HT-29 (cell line): ENCODE results near the gene FIGNL2. TPM values are rescaled to one million over a fixed set of nuclear protein-coding genes. Genes with fewer than 3 reads are reported as not detected.

Experiments used
- DNase-seq: peaks from one replicate; pipeline ENCODE4 v3.0.0-alpha.2; 2015; ENCODE audit warnings: low spot score
- total RNA-seq: library from RNA; depleted of rRNA; stranded (reverse); fragments of >200 nt; shearing (Covaris generic); gene quantifications from 2 replicates; pipeline ENCODE4 v1.2.3, GENCODE V29; 2014; rRNA removed

Gene FIGNL2
- total RNA-seq, 1 experiment from 2014 or later, result not detected

DNA sequence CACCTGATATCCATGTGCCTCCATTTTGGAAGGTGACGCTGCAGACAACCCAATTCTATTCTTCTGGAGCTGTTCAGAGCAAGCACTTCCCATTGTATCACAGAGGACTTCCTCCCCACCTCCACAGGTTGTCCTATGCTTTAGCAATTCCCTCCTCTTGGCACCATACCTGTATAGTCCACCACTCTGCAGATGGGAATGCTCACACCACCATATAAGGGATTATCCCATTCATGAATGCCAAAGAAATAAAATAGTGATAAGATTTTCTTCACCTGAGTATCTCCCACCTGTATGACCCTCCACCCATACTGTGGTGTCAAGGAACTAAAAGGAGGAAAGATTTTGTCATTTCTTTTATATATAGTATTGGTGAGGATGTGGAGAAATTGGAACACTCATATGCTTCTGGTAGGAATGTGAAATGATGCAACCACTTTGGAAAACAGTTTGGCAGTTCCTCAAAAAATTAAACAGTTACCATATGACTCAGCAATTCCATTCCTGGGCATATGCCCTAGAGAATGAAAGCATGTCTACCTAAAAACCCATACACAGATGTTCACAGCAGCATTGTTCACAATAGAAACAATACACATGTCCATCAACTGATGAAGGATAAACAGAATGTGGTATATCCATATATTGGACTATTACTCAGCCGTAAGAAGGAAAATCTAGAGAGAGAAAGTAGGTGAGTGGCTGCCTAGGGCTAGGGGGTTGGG is 75.2 kb downstream of the FIGNL2 start:
- no peak for DNase-seq

- DNase-seq, result no peak
Observed at GRCh38 chr12:51771008-51771407, 77.5 kb downstream of the FIGNL2 start.

Other genes with a start within 250 kb of the FIGNL2 start
- gene ANKRD33, start 39.4 kb upstream of the FIGNL2 start, total RNA-seq, result not detected in 2 replicates
- not detected in 2 replicates for gene ACVRL1, start 58.8 kb upstream of the FIGNL2 start, total RNA-seq
- 10.6 and 14.2 TPM in 2 replicates for gene ACVR1B, start 103.0 kb upstream of the FIGNL2 start, total RNA-seq
- 0.05 TPM in 1 of 2 replicates, not detected in the other for gene TAMALIN, start 158.2 kb upstream of the FIGNL2 start, total RNA-seq
- gene NR4A1, start 202.7 kb upstream of the FIGNL2 start, total RNA-seq, result 49.6 and 61.2 TPM in 2 replicates
- gene ATG101, start 221.3 kb upstream of the FIGNL2 start, total RNA-seq, result 105 and 114 TPM in 2 replicates
- not detected in 2 replicates for gene SMIM41, start 231.0 kb upstream of the FIGNL2 start, total RNA-seq